Stimulated activated CD8-positive, alpha-beta memory T cell treated with anti-CD3 and anti-CD28 coated beads, Interleukin-7, amount 100 ng/mL, for 4 hours (primary cell): Measurements from ENCODE around the gene SEMA3B.
A peak's percentile ranks its signal among the peaks of the same experiment; 100 is the strongest.

ENCODE experiments used
- DNase-seq, 2 donors: peaks; one replicate each; pipeline ENCODE4 v3.0.0-alpha.2; 2020; ENCODE audit warnings: low read depth in 2 of 2

SEMA3B gene

GRCh38 chr3:50317300-50317699 is 48.4 kb downstream of the SEMA3B start:
- DNase-seq, result no peak

DNA sequence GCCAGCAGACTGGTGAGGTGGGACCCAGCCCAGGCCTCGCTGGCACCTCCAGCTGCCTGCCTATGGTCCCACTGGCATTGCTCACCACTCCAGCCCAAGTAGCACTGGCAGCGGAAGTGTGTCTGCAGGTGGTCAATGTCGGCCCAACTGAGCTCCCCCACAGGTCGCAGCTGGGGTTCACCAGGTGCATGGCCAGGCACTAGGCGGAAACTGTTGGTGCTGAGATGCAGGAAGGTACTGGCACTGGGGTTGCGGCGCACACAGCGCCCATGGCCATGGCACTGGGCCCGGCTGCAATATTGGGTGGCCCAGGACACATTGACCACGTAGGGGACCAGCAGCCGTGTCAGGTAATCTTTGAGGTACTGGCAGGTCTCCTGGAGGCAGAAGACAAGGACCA is 49.2 kb downstream of the SEMA3B start:
- no peak for DNase-seq

DNA sequence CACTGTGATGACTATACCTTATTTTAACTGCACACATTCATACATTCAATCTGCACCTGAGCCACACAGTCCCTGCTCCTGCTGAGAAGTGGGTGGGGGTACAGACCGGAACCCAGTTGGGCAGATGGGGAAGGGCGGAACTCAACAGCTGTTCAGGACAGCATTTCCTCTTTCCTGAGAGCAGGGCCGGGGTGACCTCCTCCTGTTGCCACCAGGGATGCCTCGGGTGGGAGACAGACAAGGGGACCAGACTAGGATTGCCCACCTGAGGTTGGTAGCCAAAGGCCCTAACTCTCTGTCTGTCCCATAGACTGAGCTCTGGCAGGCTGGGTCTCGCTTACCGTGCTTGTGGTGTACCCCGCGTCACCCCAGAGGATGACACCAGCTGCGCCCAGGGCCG is 49.7 kb downstream of the SEMA3B start:
- no peak for DNase-seq

DNA sequence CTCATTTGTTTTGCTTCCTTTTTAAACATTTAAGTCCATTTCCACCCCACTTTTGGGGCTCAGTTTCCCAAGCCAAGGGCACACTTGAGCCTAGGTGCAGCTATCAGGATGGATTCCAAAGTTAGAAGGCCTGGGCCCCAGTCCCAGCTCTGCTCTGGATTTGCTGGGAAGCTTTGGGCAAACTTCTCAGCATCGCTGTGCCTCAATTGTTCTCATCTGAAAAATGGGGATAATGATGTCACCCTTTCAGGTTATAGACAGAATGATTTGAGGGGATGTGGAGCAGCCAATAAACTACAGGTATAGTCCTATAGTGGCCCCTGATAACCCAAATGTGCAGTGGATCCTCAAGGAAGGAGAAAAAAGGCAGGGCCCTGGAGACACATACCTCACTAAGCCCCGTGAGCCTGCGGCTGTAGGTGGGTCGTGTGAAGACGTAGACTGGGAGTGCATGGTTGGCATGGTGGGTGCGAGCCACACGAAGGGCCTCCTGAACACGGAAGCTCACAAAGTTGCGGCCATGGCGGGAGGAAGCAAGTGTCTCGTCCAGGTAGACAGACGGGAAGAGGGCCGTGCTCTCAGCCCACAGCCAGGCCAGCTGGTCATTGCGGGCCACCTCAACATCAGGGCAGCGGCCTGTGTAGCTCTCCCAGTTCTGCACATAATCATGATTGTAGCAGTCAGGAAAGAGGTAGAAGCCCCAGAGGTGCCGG is 50.4 kb downstream of the SEMA3B start:
- DNase-seq, result no peak

GRCh38 chr3:50319894-50320625 is 51.1 kb downstream of the SEMA3B start:
- no peak for DNase-seq

DNA sequence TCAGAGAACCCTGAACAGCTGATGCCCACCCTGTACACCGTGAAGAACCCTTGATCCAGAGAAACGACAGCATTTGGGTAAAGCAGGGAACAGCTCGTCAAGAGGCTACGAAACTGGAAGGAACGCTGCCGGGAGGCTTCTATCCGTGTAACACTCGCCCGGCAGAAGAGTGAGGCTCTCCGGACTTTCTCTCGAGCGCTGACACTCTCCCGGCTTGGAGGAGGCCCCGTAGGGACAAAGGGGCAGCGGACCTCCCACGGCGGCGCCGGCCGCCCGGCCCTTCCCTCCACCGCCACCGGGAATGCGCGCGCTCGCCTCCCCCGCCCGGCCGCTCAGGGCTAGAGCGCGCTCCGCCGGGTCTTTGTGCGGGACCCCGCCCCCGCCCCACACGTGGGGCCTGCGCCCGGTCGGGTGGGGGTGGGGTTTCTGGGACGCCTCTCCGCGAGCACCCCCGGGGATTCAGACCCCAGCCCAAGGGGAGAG is 51.9 kb downstream of the SEMA3B start:
- peak in 1 of 2 donors; percentile 67 for DNase-seq

GRCh38 chr3:50321336-50322114 is 52.6 kb downstream of the SEMA3B start:
- peak; percentile 66 to 77 for DNase-seq

DNA sequence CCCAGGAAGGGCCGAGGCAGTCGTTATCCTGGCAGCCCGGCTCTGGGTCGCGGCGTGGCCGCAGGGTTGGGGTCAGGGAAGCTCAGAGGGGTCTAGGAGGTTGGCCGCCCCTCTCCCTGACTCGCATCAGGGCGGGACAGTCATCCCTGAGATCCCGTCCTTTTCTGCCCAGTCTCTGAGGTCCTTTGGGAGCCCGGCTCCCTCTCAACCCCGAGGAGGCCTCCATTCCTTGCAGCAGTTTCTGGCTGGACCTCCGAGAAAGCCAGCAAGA is 53.1 kb downstream of the SEMA3B start:
- no peak for DNase-seq

DNA sequence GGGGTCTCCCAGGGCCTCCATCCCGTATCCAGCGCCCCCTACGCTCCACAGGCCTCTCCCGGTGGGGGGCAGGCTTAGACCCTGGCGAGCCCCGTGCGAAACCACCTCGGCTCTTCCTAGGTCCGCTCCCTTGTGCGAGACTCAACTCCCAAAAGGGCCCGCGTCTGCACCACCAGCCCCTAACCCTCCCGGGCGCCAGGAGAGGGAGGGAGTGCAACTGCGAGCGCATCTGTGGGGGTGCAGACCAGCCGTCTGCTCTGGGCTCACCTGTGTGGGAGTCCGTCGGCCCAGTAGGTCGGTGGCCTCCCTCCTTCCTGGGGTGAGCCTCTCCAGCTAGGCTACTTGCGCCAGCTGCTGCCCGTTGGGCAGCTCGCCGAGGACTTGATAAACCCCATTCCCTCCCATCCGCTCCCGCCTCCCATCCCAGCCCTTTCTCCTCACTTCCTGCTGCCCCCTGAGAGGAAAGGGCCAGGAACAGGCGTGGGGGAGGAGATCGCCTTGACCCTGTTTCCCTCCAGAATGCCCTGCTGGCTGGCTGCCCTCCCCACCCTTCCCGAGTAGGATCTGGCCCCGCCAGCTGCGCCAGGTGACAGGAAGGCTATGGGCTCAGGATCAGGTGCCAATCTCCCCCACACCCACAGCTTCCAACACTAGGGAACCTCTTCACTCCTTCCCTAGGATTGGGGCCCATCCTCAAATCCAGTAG is 53.6 kb downstream of the SEMA3B start, which contains the start of gene HYAL2:
Gene HYAL2 (minus strand): TSS at position 360 of the 706 bp plus-strand sequence. CDS start 2,256 bp downstream, outside the sequence.
- DNase-seq, result no peak

DNA sequence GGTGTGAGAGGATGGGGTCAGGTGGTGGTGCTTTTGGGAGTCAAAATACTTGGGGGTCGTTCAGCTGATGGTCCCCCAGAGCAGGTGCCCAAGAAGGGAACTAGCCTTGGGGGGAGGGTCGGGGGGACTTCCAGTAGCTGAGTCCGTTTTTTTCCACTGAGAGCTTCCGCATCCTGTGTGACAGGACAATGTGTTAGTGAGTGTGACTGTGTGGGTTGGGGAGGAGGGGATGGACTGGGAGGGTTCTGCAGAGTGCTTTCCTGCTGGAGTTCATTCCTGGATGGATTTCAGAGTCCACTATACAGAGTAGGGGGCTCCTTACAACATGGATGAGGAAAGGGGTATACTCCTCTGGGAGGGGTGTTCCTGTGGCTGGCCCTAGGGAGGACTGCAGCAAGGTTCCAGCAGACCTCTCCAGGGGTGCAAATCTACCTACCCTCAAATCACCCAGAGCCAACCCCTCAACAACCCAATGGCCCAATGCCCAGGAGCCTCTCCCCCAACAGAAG is 54.2 kb downstream of the SEMA3B start:
- no peak for DNase-seq

DNA sequence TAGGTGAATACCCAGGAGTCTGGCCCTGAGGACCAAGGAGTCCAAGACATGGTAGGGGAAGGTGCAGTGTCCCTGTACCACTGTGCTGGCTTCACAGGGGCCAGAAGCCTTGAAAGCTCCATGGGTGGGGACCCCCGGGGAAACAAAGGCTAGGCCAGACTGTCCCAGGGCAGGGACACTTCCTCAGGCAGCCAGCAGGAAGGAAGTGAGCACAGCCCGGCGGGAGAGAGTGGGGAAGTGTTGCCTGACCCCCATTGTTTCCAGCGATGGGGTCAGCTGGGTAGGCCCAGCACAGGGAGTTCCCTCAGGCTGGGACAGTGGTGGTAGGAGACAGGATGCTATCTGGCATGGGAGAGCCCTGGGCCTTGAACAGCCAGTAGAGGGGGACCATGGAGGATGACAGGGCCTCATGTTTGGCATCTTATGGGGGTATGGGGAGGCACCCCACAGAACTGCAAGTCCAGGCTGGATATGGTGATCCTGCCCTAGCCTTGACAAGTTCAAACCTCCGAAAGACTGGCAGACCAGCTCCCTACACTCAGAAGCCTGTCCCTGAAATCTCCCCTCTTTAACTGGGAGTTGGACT is 54.8 kb downstream of the SEMA3B start:
- DNase-seq, result no peak

DNA sequence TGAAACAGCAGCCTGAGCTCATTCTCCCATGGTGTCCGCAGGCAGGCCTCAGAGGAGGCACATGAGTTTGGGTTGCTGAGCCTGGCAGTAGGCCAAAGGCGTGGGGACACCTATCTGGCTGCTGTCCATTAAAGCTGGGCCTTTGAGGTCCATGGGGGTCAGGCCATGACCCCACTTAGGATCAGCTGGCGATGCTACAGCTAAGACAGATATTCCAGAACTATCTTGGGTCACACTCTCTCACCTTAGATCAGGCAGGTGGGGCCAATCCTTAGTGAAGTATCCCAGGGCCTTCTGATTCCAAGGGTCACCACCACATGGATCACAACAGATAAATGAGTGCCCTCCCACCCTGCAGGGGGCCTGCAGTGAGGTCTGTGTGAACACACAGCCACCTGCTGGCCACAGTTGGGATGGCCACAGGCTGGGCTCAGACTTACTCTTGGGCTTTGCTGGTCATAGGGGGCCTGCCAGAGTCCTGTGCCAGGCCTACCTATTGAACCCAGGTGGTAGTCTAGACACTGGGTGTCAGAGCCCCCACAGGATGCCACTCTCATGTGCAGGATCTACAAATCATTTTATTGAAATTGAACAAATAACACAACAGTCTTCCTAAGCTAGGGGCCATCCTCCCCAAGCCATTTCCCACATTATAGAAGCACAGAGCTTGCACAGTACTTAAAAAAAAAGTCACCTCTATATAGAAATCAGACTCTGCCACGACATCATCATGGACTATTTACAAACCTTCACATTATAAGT is 55.6 kb downstream of the SEMA3B start:
- no peak for DNase-seq

DNA sequence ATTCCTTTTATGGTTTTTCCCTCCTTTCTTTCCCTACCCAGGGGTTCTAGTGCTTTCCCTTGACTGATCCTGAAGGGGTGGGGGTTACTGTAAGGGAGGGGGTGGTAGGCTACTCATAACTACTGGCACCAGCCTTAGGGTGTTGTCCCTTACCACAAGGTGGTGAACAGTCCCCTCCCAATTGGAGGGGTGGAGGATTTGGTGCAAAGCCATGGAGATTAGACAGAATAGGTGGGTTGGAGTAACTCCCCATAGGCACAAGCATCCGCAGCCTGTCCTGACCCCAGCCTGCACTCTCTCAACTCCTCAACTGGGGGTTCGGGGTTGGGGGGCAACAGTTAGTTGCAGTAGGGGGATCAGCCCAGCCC is 56.1 kb downstream of the SEMA3B start:
- DNase-seq, result no peak

- no peak for DNase-seq
These were observed 56.7 kb downstream of the SEMA3B start for GRCh38 chr3:50325497-50326181.

GRCh38 chr3:50326182-50326541 is 57.2 kb downstream of the SEMA3B start:
- DNase-seq, result no peak

DNA sequence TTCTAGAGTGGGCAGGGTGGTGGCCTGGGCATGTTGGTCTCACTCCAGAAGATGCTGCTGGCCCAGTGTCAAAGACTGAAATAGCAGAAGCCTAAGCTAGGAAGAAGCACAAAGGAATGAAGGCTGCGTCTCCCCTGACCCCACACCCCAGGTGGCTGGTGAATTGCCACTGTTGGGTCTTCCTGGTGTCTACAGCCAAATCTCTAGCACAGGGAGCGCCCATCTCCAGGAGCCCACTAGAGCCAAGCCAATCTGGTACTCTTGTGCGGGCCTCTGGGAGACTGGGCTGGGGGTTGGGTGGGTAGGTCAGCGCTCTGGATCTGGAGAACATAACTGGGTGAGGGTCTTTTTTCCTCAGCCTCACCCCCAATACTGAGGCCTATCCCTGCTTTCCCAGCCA is 58.2 kb downstream of the SEMA3B start:
- DNase-seq, result no peak
